PC-9 (cell line): ENCODE results near the gene CDK11B. TPM values are rescaled to one million over a fixed set of nuclear protein-coding genes. Genes with fewer than 3 reads are reported as not detected.

Experiments
- BruUV-seq: library from RNA; stranded (reverse); fragments of 400-500 nt; replicated peaks from 2 replicates; lab custom pipeline; 2021; lab: Mats Ljungman, UMichigan
- CTCF ChIA-PET: fragments of 300-600 bp; sonication (Branson Sonifier 250); formaldehyde crosslinking; loops from one replicate; lab custom pipeline; 2022; ENCODE audit warnings: antibody characterized with exemption; lab: Charles Lee
- POLR2A ChIA-PET: fragments of 300-600 bp; sonication (Branson Sonifier 250); formaldehyde crosslinking; loops from one replicate; lab custom pipeline; 2022; ENCODE audit warnings: antibody characterized with exemption; ENCODE audit not compliant: unreplicated experiment; lab: Charles Lee
- DNase-seq, 2 experiments: peaks; one replicate each; pipeline versions ENCODE4 v3.0.0 to v3.0.0-alpha.2; 2015 to 2022; ENCODE audit warnings: mixed read lengths in 1 of 2
- H2AFZ ChIP-seq: fragments of 200-600 bp; sonication (generic); 2 replicates; pipeline ENCODE4 v1.8.1; 2017; ENCODE audit warnings: antibody characterized with exemption
- H3F3A ChIP-seq: fragments of 200-600 bp; sonication (generic); 2 replicates; pipeline ENCODE4 v1.8.1; 2017; ENCODE audit warnings: antibody characterized with exemption, mild to moderate bottlenecking, low read depth; ENCODE audit not compliant: insufficient read depth
- H3K27ac ChIP-seq: fragments of 200-600 bp; sonication (generic); 2 replicates; pipeline ENCODE4 v1.6.1; 2016; ENCODE audit warnings: mixed run types
- H3K27me3 ChIP-seq: fragments of 200-600 bp; sonication (generic); 2 replicates; pipeline ENCODE4 v1.6.1; 2016; ENCODE audit warnings: low read depth, mixed run types; ENCODE audit not compliant: insufficient read depth
- H3K36me3 ChIP-seq: fragments of 200-600 bp; sonication (generic); 2 replicates; pipeline ENCODE4 v1.6.1; 2016; ENCODE audit warnings: low read depth, mixed run types
- H3K4me1 ChIP-seq: fragments of 200-600 bp; sonication (generic); replicated peaks from 2 replicates; pipeline ENCODE4 v1.6.1; 2016; ENCODE audit warnings: mixed run types; ENCODE audit not compliant: insufficient read depth
- H3K4me2 ChIP-seq: fragments of 200-600 bp; sonication (generic); 2 replicates; pipeline ENCODE4 v1.6.1; 2017; ENCODE audit warnings: mixed run types
- H3K4me3 ChIP-seq: fragments of 200-600 bp; sonication (generic); 2 replicates; pipeline ENCODE4 v1.6.1; 2016; ENCODE audit warnings: mixed run types
- H3K79me2 ChIP-seq: fragments of 200-600 bp; sonication (generic); 2 replicates; pipeline ENCODE4 v1.6.1; 2017; ENCODE audit warnings: low read depth, mixed run types
- H3K9me2 ChIP-seq: fragments of 200-600 bp; sonication (generic); 2 replicates; pipeline ENCODE4 v1.8.1; 2017; ENCODE audit warnings: mild to moderate bottlenecking; ENCODE audit not compliant: insufficient read depth
- H3K9me3 ChIP-seq: fragments of 200-600 bp; sonication (generic); 2 replicates; pipeline ENCODE4 v1.8.1; 2016; ENCODE audit warnings: low read depth; ENCODE audit not compliant: insufficient read depth
- H4K20me1 ChIP-seq: fragments of 200-600 bp; sonication (generic); 2 replicates; pipeline ENCODE4 v1.8.1; 2017; ENCODE audit not compliant: insufficient read depth
- EZH2 ChIP-seq: fragments of 200-600 bp; sonication (generic); IDR thresholded peaks from 2 replicates; pipeline ENCODE4 v1.8.0; 2017; ENCODE audit warnings: antibody characterized with exemption, low read depth
- intact Hi-C: fragments of 100-400 bp; cut with micrococcal nuclease; formaldehyde crosslinking; loops from one replicate; pipeline ENCODE4 v1.10.0; 2022; ENCODE audit not compliant: unreplicated experiment
- total RNA-seq: library from RNA; stranded (reverse); gene quantifications from 2 replicates; pipeline ENCODE4 v1.2.3, GENCODE V29; 2021
- TF ChIP-seq, protein P1 (sequence below): fragments of 200-600 bp; sonication (generic); conservative IDR thresholded peaks from 2 replicates; pipeline ENCODE4 v1.6.1; 2017; ENCODE audit warnings: mixed run types, antibody characterized with exemption, mild to moderate bottlenecking, moderate library complexity

CDK11B gene
- total RNA-seq, 1 experiment from 2014 or later = 21.2 TPM

DNA sequence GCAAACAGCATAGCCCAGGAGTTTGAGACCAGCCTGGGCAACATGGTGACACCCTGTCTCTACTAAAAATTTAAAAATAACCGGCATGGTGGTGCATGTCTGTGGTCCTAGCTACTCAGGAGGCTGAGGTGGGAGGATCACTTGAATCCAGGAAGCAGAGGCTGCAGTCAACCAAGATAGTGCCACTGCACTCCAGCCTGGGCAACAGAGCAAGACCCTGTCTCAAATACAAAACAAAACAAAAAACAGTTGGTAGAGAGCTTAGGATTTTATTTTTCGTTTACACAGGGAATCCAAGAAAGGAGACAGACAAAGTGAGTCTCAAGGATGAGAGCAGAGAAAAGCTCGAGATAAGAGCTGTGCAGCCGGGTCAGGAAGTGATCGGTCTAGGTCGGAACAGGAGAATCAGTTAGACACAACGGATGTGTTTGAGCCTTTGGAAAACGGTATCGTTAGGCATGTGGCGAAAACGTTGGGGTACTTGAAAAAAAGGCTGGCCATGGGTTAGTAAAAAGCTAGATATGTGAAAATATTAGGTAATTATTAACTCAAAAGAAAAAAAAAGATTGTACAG, 45.2 kb downstream of the CDK11B start:
- Histone ChIP-seq H4K20me1 (peaks cover 14% of the 10 kb centered on the region), H3K9me3 (no peaks in the 10 kb centered on the region), H2AFZ (no peak overlapping the region), H3K4me1 (peaks cover 21% of the 10 kb centered on the region), H3K4me2 (peak overlapping the region; percentile 96), H3K27ac (no peak overlapping the region), H3F3A (peaks cover 16% of the 10 kb centered on the region; the same call in 1 of the 2 replicates), H3K4me3 (peak overlapping the region; percentile 79; the same call in 1 of the 2 replicates), H3K27me3 (no peaks in the 10 kb centered on the region), H3K79me2 (peaks cover 29% of the 10 kb centered on the region), H3K36me3 (no peaks in the 10 kb centered on the region), H3K9me2 (no peaks in the 10 kb centered on the region)
- intact Hi-C loops = no loop called here
- no peak for DNase-seq
- TF ChIP-seq EZH2 = no peak
- TF ChIP-seq, protein P1, sequence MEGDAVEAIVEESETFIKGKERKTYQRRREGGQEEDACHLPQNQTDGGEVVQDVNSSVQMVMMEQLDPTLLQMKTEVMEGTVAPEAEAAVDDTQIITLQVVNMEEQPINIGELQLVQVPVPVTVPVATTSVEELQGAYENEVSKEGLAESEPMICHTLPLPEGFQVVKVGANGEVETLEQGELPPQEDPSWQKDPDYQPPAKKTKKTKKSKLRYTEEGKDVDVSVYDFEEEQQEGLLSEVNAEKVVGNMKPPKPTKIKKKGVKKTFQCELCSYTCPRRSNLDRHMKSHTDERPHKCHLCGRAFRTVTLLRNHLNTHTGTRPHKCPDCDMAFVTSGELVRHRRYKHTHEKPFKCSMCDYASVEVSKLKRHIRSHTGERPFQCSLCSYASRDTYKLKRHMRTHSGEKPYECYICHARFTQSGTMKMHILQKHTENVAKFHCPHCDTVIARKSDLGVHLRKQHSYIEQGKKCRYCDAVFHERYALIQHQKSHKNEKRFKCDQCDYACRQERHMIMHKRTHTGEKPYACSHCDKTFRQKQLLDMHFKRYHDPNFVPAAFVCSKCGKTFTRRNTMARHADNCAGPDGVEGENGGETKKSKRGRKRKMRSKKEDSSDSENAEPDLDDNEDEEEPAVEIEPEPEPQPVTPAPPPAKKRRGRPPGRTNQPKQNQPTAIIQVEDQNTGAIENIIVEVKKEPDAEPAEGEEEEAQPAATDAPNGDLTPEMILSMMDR = no peak
- CTCF ChIA-PET = no interaction called here
- POLR2A ChIA-PET = no interaction called here
- no TSS peak for BruUV-seq

DNA sequence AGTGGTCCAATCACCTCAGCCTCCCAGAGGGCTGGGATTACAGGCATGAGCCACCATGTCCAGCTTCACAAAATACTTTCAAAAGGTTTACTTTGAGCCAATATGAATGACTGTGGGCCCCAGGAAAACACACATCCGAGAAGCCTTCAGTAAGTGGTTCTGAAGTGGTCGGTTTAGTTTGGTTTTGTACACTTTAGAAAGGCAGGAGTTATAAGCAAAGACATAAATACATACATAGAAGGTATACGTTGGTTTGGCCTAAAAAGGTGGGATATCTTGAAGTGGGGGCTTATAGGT, 46.8 kb downstream of the CDK11B start:
- H3K4me3 ChIP-seq = no peak overlapping the region
- peaks cover 12% of the 10 kb centered on the region; the same call in 1 of the 2 replicates for H3F3A ChIP-seq
- no peak overlapping the region for H2AFZ ChIP-seq
- POLR2A ChIA-PET = interaction anchor here (0.7 kb wide), 1 partner anchor 33 kb away, joined by 10 read pairs; no protein-coding TSS in a partner anchor
- H3K36me3 ChIP-seq = no peaks in the 10 kb centered on the region
- no peak overlapping the region for H3K27ac ChIP-seq
- no peak for TF ChIP-seq EZH2
- TF ChIP-seq, protein P1 = no peak
- H4K20me1 ChIP-seq = peaks cover 14% of the 10 kb centered on the region
- BruUV-seq = no TSS peak
- H3K27me3 ChIP-seq = no peaks in the 10 kb centered on the region
- H3K9me3 ChIP-seq = no peaks in the 10 kb centered on the region
- peaks cover 18% of the 10 kb centered on the region for H3K4me1 ChIP-seq
- H3K9me2 ChIP-seq = no peaks in the 10 kb centered on the region
- DNase-seq = no peak
- CTCF ChIA-PET = no interaction called here
- H3K79me2 ChIP-seq = peaks cover 29% of the 10 kb centered on the region
- intact Hi-C loops = no loop called here
- no peak overlapping the region for H3K4me2 ChIP-seq

DNA sequence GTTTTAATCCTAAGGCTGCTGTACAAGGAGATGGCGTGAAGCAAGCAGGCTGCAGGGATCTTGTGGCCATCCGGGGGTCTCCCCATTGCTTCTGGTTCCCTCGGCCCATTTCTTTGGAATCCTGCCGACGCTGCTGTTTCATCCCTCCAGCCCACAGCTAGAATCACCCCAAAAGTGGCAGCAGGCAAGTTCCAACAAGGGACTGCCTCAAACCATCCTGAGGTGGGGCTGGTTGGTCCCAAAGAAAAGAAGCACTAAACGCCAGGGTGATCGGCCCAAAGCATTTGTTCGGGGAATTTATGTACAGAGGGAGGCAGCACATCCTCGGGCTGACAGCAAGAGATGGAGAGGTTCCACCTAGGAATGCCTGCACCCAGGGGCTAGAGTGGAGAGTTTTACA, 48.0 kb downstream of the CDK11B start:
- no peaks in the 10 kb centered on the region for H3K9me2 ChIP-seq
- no peaks in the 10 kb centered on the region for H3K36me3 ChIP-seq
- no peaks in the 10 kb centered on the region for H3K27me3 ChIP-seq
- peaks cover 20% of the 10 kb centered on the region for H3K79me2 ChIP-seq
- intact Hi-C loops = no loop called here
- H4K20me1 ChIP-seq = peaks cover 14% of the 10 kb centered on the region
- H2AFZ ChIP-seq = no peak overlapping the region
- no peak for TF ChIP-seq EZH2
- TF ChIP-seq, protein P1 = no peak
- H3K27ac ChIP-seq = no peak overlapping the region
- H3F3A ChIP-seq = peaks cover 12% of the 10 kb centered on the region; the same call in 1 of the 2 replicates
- H3K4me1 ChIP-seq = peaks cover 13% of the 10 kb centered on the region
- no peak overlapping the region for H3K4me2 ChIP-seq
- ChIA-PET POLR2A (interaction anchor here (0.6 kb wide), 1 partner anchor 284 kb away, joined by 3 read pairs; no protein-coding TSS in a partner anchor), CTCF (no interaction called here)
- H3K4me3 ChIP-seq = no peak overlapping the region
- H3K9me3 ChIP-seq = no peaks in the 10 kb centered on the region
- no TSS peak for BruUV-seq
- no peak for DNase-seq
